B cell (primary cell): ENCODE results near the gene PRKCZ.

Experiments used
- EZH2 ChIP-seq: IDR thresholded peaks from 2 replicates; pipeline ENCODE4 v1.6.1; 2012; ENCODE audit warnings: borderline replicate concordance, low read depth, mild to moderate bottlenecking, moderate library complexity, low read length; ENCODE audit not compliant: insufficient read depth, poor library complexity, severe bottlenecking
- TF ChIP-seq, protein P1 (sequence below): fragments of 200-600 bp; IDR thresholded peaks from one replicate; pipeline ENCODE4 v1.8.0; 2022; ENCODE audit warnings: antibody characterized with exemption, mild to moderate bottlenecking

DNA sequence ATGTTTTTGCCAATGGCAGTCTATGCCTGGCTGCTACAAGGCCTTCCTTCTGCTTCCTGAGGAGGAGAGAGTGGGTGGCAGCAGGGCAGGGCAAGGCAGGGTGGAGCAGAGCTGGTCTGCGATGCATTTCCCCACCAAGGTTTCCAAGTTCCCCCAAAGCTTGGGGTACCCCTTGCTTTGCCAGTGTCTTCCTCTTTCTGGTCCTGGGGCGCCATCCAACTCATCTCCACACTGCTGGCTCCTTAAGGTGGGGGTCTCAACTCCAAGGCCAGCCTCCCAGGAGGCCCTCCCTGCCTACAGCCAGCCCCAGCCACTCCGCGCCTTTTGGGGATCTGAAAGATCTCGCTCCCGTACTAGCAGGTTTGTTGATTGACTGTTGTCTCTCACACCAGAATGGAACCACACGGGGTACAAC, 174.0 kb downstream of the PRKCZ start:
- TF ChIP-seq, protein P1, sequence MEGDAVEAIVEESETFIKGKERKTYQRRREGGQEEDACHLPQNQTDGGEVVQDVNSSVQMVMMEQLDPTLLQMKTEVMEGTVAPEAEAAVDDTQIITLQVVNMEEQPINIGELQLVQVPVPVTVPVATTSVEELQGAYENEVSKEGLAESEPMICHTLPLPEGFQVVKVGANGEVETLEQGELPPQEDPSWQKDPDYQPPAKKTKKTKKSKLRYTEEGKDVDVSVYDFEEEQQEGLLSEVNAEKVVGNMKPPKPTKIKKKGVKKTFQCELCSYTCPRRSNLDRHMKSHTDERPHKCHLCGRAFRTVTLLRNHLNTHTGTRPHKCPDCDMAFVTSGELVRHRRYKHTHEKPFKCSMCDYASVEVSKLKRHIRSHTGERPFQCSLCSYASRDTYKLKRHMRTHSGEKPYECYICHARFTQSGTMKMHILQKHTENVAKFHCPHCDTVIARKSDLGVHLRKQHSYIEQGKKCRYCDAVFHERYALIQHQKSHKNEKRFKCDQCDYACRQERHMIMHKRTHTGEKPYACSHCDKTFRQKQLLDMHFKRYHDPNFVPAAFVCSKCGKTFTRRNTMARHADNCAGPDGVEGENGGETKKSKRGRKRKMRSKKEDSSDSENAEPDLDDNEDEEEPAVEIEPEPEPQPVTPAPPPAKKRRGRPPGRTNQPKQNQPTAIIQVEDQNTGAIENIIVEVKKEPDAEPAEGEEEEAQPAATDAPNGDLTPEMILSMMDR: no peak
- no peak for TF ChIP-seq EZH2
